HuH-7.5 (cell line): Measurements from ENCODE around the gene RBM28.

ENCODE experiments used
- DNase-seq: peaks from one replicate; pipeline ENCODE4 v3.0.0; 2011; ENCODE audit warnings: low spot score

The RBM28 gene, protein sequence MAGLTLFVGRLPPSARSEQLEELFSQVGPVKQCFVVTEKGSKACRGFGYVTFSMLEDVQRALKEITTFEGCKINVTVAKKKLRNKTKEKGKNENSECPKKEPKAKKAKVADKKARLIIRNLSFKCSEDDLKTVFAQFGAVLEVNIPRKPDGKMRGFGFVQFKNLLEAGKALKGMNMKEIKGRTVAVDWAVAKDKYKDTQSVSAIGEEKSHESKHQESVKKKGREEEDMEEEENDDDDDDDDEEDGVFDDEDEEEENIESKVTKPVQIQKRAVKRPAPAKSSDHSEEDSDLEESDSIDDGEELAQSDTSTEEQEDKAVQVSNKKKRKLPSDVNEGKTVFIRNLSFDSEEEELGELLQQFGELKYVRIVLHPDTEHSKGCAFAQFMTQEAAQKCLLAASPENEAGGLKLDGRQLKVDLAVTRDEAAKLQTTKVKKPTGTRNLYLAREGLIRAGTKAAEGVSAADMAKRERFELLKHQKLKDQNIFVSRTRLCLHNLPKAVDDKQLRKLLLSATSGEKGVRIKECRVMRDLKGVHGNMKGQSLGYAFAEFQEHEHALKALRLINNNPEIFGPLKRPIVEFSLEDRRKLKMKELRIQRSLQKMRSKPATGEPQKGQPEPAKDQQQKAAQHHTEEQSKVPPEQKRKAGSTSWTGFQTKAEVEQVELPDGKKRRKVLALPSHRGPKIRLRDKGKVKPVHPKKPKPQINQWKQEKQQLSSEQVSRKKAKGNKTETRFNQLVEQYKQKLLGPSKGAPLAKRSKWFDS

GRCh38 chr7:128343554-128344430 lies at the start of gene RBM28:
TSS of gene RBM28 (minus strand) at chr7:128343908. CDS start at chr7:128343793, 115 bp downstream.
- peak; percentile 92 for DNase-seq

DNA sequence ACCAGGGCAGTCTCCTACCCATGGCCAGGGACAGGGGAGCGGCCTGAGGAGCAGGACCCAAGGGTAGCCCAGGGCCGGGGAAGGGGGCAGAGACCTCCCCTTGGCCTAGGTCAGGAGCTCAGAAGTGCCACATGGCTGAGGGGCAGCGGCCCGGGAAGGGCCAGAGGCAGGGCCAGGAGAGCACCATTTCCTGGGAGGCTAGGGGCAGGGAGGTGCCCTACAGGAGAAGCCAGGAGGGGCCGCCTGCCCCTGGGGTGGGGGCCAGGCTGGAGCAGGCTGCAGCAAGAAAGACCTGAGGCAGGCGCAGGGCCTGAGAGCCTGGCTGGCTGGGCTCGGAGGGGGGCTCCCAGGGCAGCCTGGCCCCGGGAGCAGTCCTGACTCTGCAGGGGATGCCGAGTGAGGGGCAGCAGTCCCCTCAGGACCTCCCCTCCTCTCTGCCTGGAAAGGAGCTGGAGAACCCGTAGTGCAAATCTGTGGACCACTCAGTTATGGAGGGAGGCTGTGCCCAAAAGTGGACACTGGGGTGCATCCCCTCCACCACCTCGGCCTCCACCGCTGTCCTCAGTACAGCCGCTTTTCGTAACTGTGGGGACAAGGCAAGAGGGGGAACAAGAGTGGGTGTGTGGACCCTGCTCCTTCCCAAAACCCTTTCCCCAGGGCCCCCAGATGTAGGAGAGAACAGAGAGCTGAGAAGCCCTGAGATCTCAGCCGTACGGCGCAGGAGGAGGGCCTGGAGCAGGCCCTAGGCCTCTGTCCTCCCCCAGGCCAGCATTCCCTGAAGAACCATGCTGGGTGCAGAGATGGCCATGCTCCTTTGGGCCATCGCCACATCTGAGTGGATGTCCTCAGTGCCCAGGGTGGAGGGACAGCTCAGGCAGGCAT lies 49.0 kb upstream of the RBM28 start:
- no peak for DNase-seq

DNA sequence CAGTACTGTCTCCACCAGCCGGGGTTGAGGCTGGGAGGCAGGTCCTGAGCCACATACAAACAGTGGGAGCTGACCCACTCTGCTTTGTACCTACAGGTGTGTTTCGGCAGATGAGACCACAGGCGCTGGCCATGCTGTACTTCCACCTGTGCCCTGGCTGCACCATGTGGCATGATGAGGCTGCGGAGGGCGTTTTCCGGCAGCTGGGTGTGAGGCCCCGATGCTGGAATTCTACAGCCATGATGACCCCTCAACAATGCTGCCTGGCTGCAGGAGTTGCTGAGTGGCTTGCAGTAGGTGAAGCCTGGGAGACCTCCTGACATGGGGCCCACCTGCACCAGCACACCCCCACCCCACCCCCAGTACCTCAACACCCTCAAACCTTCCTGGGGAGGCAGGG lies 48.1 kb upstream of the RBM28 start:
- DNase-seq: no peak

- DNase-seq: no peak
These were observed 47.3 kb upstream of the RBM28 start for GRCh38 chr7:128390871-128391565.

- no peak for DNase-seq
These were observed 46.1 kb upstream of the RBM28 start for GRCh38 chr7:128389618-128390329.

GRCh38 chr7:128389085-128389617 lies 45.4 kb upstream of the RBM28 start:
- DNase-seq: no peak

- no peak for DNase-seq
These were observed 44.4 kb upstream of the RBM28 start for GRCh38 chr7:128388145-128388485.

- DNase-seq: peak; percentile 97
These were observed 43.8 kb upstream of the RBM28 start for GRCh38 chr7:128387216-128388144.

DNA sequence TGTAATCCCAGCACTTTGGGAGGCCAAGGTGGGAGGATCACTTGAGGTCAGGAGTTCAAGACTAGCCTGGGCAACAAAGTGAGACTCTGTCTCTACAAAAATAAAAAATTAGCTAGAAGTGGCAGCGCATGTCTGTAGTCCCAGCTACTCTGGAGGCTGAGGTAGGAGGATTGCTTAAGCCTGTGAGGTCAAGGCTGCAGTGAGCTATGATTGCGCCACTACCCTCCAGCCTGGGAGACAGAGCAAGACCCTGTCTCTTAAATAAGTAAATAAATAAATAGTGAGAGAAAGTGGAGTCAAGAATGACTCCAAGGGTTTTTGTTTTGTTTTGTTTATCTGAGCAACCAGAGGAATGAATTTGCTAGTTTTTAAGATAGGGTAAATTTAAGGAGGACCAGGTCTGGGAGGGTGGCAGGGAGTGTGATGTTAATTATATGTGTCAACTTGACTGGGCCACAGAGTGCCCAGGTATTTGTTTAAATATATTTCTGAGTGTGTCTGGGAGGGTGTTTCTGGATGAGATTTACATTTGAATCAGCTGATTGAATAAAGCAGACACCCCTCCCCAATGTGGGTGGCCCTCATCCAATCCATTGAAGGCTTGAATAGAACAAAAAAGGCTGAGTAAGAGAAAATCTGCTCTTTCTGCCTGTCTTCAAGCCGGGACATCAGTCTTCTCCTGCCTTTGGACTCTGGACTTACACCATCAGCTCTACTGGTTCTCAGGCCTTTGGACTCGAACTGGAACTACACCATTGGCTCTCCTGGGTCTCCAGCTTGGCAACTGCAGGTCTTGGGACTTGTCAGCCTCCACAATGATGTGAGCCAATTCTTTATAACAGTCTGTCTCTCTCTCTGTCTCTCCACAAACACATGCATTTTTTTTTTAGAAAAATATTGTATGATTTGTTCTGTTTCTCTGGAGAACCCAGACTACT lies 42.5 kb upstream of the RBM28 start:
- no peak for DNase-seq

- no peak for DNase-seq
These were observed 41.0 kb upstream of the RBM28 start for GRCh38 chr7:128384726-128385125.

- DNase-seq: no peak
These were observed 40.1 kb upstream of the RBM28 start for GRCh38 chr7:128383776-128384175.

DNA sequence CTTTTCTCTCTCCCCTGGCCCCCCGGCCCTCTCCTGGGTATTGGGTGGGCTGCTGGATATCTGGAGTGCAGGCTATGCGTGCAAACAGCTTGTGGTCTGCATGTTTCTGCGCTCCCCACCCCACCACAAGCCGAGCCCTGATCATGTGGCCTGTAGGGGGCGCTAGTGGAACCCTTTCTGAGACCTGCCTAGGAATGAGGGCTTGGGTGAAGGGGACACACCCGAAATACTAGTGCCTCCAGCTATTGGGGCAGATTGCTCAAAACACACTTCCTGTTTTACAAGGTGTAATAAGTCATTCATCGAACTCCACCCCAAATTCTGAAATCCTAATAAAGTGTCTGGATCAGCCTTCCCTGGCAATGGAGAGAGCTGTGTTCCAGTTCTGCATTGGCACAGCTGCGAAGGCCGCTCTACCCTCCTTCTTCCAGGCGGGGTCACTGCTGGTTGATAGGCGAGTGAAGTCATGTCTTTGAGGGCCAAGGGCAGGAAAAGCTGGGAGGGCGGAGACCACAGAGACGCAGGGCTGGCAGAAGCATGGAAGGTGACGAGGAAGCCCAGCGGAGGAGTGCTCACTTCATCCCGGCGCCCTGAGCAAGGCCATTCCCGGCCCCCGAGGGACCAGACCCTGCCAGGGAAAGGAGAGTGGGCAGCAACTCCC lies 37.6 kb upstream of the RBM28 start:
- no peak for DNase-seq

DNA sequence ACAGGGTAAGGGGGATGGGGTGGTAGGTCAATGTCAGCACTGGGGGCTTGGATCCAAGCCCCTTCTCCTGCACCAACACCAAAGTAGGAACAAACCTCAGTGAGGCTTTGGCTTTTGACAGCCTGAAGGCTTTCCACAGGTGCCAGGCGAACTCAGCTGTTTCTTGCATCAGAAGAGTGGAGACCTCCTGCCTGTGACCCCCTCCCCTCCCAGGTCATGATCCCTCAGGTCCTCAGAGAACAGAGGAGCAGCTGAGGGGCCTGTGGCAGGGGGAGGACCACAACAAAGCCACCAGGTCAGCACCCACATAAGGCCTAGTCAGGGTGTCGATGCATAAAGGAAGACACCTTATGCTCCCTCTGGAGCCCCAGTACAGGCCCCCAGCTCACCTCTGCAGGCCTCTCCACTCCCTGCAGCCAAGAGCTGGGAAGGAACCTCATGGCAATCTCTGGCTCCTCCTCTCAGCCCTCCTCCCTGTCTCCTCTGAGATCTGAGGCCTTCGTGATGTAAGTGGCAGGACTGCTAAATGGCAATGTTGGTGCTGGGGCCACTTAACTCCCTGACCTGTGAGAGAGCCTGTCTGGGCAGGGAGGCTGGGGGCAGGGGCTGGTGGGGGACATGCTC lies 36.9 kb upstream of the RBM28 start:
- DNase-seq: no peak

DNA sequence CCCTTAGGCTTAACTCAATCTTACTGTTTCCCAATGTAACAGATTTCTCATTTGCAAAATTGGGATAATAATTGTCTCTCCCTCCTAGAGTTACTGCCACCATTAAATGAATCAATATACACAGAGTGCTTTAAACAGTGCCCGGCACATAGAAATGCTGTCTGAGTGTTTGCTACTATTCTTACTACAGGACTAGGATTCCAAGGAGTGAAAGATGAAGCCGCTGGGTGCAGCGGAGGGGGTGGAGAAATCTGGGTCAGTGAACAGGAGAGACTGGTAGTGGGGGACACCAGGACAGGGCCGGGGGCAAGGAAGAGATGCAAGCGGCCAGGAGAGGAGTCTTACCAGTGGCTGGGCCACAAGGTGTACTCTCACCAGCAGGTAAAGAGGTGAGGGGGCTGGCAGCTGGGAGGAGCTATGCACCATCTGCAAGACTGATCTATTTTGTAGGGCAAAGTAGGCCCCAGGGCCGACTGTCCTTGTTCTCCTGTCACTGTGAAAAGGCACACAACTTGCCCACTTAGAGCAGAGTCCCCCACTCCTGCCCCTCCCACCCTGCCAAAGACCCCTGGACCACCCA lies 36.3 kb upstream of the RBM28 start:
- no peak for DNase-seq

DNA sequence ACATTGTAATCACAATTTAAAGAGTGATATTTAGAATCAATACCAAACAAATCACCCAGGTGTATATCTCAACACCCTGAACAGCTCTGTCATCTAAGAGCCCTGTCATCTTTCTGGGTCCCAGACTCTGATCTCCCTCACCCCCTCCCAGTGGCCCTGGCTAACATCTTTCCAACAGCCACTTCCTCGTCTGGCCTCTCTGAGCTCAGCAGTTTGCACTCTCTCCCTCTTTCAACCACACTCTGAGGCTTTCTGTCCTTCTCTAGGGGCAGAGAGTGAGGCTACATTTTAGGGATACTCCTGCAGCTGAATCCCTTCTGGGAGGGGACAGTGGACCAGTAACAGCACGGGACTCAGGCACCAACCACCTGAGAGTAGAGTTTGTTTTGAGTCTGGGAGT lies 34.9 kb upstream of the RBM28 start:
- DNase-seq: no peak

DNA sequence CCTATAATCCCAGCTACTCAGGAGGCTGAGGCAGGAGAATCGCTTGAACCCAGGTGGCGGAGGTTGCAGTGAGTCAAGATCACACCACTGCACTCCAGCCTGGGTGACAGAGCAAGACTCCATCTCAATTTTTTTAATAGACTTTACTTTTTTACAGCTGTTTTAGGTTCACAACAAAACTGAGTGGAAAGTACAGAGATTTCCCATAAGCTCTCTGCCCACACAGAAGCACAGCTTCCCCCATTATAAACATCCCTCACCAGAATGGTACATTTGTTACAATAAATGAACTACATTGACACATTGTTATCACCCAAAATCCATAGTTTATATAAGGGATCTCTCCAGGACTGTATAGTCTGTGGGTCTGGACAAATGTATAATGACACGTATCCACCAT lies 32.4 kb upstream of the RBM28 start:
- no peak for DNase-seq
